Tibial artery (tissue), 4 donors: Measurements from ENCODE around the gene XPNPEP3.

Source experiments
- DNase-seq, 2 donors: peaks; one replicate each; pipeline ENCODE4 v3.0.0-alpha.2; 2019
- H3K27ac ChIP-seq, 2 donors: fragments of 200-600 bp; sonication (generic) in 1 of 2; 1 replicate in 1 of 2; 2 replicates in 1 of 2; pipeline ENCODE4 v1.5.1; 2018 to 2019; ENCODE audit warnings: mild to moderate bottlenecking in 1 of 2
- H3K27me3 ChIP-seq, 2 donors: fragments of 200-600 bp; sonication (generic) in 1 of 2; one replicate each; pipeline versions ENCODE4 v1.5.1 to v1.6.0; 2016 to 2019
- H3K36me3 ChIP-seq, 3 donors: fragments of 200-600 bp; sonication (generic) in 2 of 3; one replicate each; pipeline ENCODE4 v1.5.1; 2016 to 2019; ENCODE audit warnings: mild to moderate bottlenecking in 2 of 3
- H3K4me1 ChIP-seq, 4 donors: fragments of 200-600 bp; sonication (generic) in 2 of 4; 1 replicate in 3 of 4; 2 replicates in 1 of 4; pipeline ENCODE4 v1.5.1; 2016 to 2019
- H3K4me3 ChIP-seq, 2 donors: fragments of 200-600 bp; sonication (generic) in 1 of 2; 1 replicate in 1 of 2; 2 replicates in 1 of 2; pipeline ENCODE4 v1.5.1; 2018 to 2019; ENCODE audit warnings: mild to moderate bottlenecking in 2 of 2
- H3K9me3 ChIP-seq, 3 donors: fragments of 200-600 bp; sonication (generic) in 1 of 3; one replicate each; pipeline ENCODE4 v1.5.1; 2016 to 2019
- CTCF ChIP-seq, 2 experiments: fragments of 200-600 bp in 1 of 2; fragments of 450-650 bp in 1 of 2; IDR thresholded peaks; one replicate each; pipeline ENCODE4 v1.5.1; 2017 to 2019; ENCODE audit warnings: antibody characterized with exemption in 2 of 2, mild to moderate bottlenecking in 1 of 2, moderate library complexity in 1 of 2
- intact Hi-C: fragments of 100-400 bp; cut with DNase I; formaldehyde crosslinking; loops from one replicate; pipeline ENCODE4 v1.15.0; 2023; ENCODE audit warnings: low total_unique reads

Gene XPNPEP3

DNA sequence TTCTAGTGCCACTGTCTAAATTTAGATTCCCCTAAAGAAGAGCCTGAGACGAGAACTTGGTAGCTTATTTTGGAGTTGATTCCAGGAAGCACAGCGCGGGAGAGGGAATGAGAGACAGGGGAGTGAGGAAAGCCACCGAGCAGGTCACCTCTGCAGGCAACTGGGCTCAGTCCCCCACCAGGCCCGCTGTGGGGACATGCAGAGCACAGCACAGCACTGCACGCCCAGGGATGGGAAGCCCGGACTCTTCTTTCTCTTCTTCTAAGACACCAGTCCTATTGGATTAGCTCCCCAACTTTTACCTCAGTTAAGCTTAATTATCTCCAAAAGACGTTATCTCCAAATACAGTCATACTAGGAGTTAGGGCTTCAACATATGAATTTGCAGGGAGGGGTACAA lies 122.9 kb downstream of the XPNPEP3 start:
- Histone ChIP-seq H3K4me3 (no peak overlapping the region), H3K4me1 (no peaks in the 10 kb centered on the region), H3K9me3 (no peaks in the 10 kb centered on the region), H3K27me3 (no peaks in the 10 kb centered on the region), H3K36me3 (no peaks in the 10 kb centered on the region), H3K27ac (no peak overlapping the region)
- TF ChIP-seq CTCF (IDR thresholded peaks at IDR 0.05): no peak
- intact Hi-C loops: no loop called here
- DNase-seq: no peak
